SK-N-SH treated with all-trans-retinoic acid at 6 μM for 48 hours (cell line): ENCODE measurements around the gene MAGED1.

Source experiments
- ATAC-seq: fragments of 200-7000 bp; cut with Tn5 transposase; 3 replicates; pipeline ENCODE4 v1.9.1; 2020; ENCODE audit warnings: mild to moderate bottlenecking, moderate library complexity
- ARNTL ChIP-seq: fragments of 450-650 bp; formaldehyde crosslinking; IDR thresholded peaks from 2 replicates; pipeline ENCODE4 v1.5.0; 2020; ENCODE audit warnings: low read depth, mild to moderate bottlenecking, moderate library complexity, borderline replicate concordance
- BACH2 ChIP-seq: fragments of 250-450 bp; sonication (Bioruptor Pico); IDR thresholded peaks from 2 replicates; pipeline ENCODE4 v1.9.0; 2021; ENCODE audit warnings: mild to moderate bottlenecking, borderline replicate concordance
- CREB5 ChIP-seq: fragments of 250-450 bp; sonication (Bioruptor Pico); IDR thresholded peaks from 2 replicates; pipeline ENCODE4 v1.5.1; 2020; ENCODE audit warnings: low read depth, mild to moderate bottlenecking, moderate library complexity
- CSDC2 ChIP-seq: fragments of 250-450 bp; sonication (Bioruptor Pico); IDR thresholded peaks from 2 replicates; pipeline ENCODE4 v1.5.0; 2020; ENCODE audit warnings: mild to moderate bottlenecking, moderate library complexity
- CSRNP3 ChIP-seq: fragments of 250-450 bp; sonication (Bioruptor Pico); IDR thresholded peaks from 2 replicates; pipeline ENCODE4 v1.5.1; 2021; ENCODE audit warnings: mild to moderate bottlenecking, moderate library complexity
- ESRRG ChIP-seq: fragments of 250-450 bp; sonication (Bioruptor Pico); IDR thresholded peaks from 2 replicates; pipeline ENCODE4 v1.6.1; 2021; ENCODE audit warnings: mild to moderate bottlenecking
- GLIS3 ChIP-seq: fragments of 250-450 bp; sonication (Bioruptor Pico); IDR thresholded peaks from 2 replicates; pipeline ENCODE4 v1.5.0; 2020; ENCODE audit warnings: mild to moderate bottlenecking, moderate library complexity
- ISL1 ChIP-seq: fragments of 250-450 bp; sonication (Bioruptor Pico); IDR thresholded peaks from 2 replicates; pipeline ENCODE4 v2.1.2; 2022; ENCODE audit warnings: mild to moderate bottlenecking, moderate library complexity
- OSR1 ChIP-seq: fragments of 250-450 bp; sonication (Bioruptor Pico); IDR thresholded peaks from 2 replicates; pipeline ENCODE4 v1.8.0; 2022; ENCODE audit warnings: moderate library complexity, mild to moderate bottlenecking, inconsistent platforms
- PATZ1 ChIP-seq: fragments of 250-450 bp; sonication (Bioruptor Pico); IDR thresholded peaks from 2 replicates; pipeline ENCODE4 v1.8.0; 2020; ENCODE audit warnings: mild to moderate bottlenecking, moderate library complexity, borderline replicate concordance
- POU6F1 ChIP-seq: fragments of 250-450 bp; sonication (Bioruptor Pico); IDR thresholded peaks from 2 replicates; pipeline ENCODE4 v1.8.0; 2021; ENCODE audit warnings: low read depth, mild to moderate bottlenecking, moderate library complexity, borderline replicate concordance
- PPARA ChIP-seq: fragments of 250-450 bp; sonication (Bioruptor Pico); IDR thresholded peaks from 2 replicates; pipeline ENCODE4 v1.5.0; 2020; ENCODE audit warnings: mild to moderate bottlenecking, borderline replicate concordance
- RARB ChIP-seq: fragments of 250-450 bp; sonication (Bioruptor Pico); IDR thresholded peaks from 2 replicates; pipeline ENCODE4 v1.8.0; 2021; ENCODE audit warnings: mild to moderate bottlenecking, moderate library complexity
- SNAI2 ChIP-seq: fragments of 250-450 bp; sonication (Bioruptor Pico); IDR thresholded peaks from 2 replicates; pipeline ENCODE4 v1.5.0; 2020; ENCODE audit warnings: mild to moderate bottlenecking, moderate library complexity
- TCF4 ChIP-seq: fragments of 250-450 bp; sonication (Bioruptor Pico); IDR thresholded peaks from 2 replicates; pipeline ENCODE4 v1.8.0; 2021; ENCODE audit warnings: mild to moderate bottlenecking, moderate library complexity, borderline replicate concordance
- TOX ChIP-seq: fragments of 250-450 bp; sonication (Bioruptor Pico); IDR thresholded peaks from 2 replicates; pipeline ENCODE4 v1.8.0; 2021; ENCODE audit warnings: mild to moderate bottlenecking, moderate library complexity, borderline replicate concordance
- ZC3H10 ChIP-seq: fragments of 250-450 bp; sonication (Bioruptor Pico); IDR thresholded peaks from 2 replicates; pipeline ENCODE4 v1.5.1; 2021; ENCODE audit warnings: mild to moderate bottlenecking, moderate library complexity
- ZFP3 ChIP-seq: fragments of 250-450 bp; sonication (Bioruptor Pico); IDR thresholded peaks from 2 replicates; pipeline ENCODE4 v1.5.0; 2020; ENCODE audit warnings: mild to moderate bottlenecking, moderate library complexity
- ZFP30 ChIP-seq: fragments of 450-650 bp; formaldehyde crosslinking; IDR thresholded peaks from 2 replicates; pipeline ENCODE4 v1.5.0; 2022; ENCODE audit warnings: mild to moderate bottlenecking, moderate library complexity
- ZNF565 ChIP-seq: fragments of 450-650 bp; formaldehyde crosslinking; conservative IDR thresholded peaks from 2 replicates; pipeline ENCODE4 v1.5.0; 2020; ENCODE audit warnings: low read depth, mild to moderate bottlenecking, moderate library complexity
- ZNF70 ChIP-seq: fragments of 450-650 bp; formaldehyde crosslinking; IDR thresholded peaks from 2 replicates; pipeline ENCODE4 v1.5.0; 2020; ENCODE audit warnings: mild to moderate bottlenecking, moderate library complexity
- ZNF8 ChIP-seq: fragments of 450-650 bp; formaldehyde crosslinking; IDR thresholded peaks from 2 replicates; pipeline ENCODE4 v1.5.0; 2020; ENCODE audit warnings: mild to moderate bottlenecking, moderate library complexity
- TF ChIP-seq, protein P1 (sequence below): fragments of 250-450 bp; sonication (Bioruptor Pico); IDR thresholded peaks from 2 replicates; pipeline ENCODE4 v1.5.0; 2020; ENCODE audit warnings: mild to moderate bottlenecking, moderate library complexity

Gene MAGED1

DNA sequence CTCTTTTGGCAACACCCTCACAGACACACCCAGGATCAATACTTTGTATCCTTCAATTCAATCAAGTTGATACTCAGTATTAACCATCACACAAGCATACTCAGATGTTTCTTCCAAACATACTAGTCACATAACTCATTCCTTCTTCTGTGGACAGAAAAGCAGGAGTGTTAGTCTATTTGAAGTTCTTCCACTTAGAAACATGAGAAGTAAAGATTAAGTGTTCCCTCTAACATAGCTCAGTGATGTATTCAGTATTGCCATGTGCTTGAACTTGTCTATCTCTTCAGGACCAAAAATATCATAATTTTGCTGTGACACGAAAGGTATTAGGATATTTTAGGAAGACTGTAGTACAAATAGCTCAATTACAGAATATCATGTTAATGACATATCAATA, 25.8 kb upstream of the MAGED1 start (continued):
- no peak for TF ChIP-seq CSRNP3 (CRISPR knock-in tag)
- TF ChIP-seq SNAI2, result no peak
- TF ChIP-seq PPARA (CRISPR knock-in tag), result no peak
- no peak for TF ChIP-seq ZNF8 (CRISPR knock-in tag)
- TF ChIP-seq TCF4 (CRISPR knock-in tag), result no peak
- no peak for TF ChIP-seq CSDC2
- TF ChIP-seq ZFP30 (CRISPR knock-in tag), result no peak
- no peak for TF ChIP-seq GLIS3 (CRISPR knock-in tag)
- TF ChIP-seq TOX, result no peak

DNA sequence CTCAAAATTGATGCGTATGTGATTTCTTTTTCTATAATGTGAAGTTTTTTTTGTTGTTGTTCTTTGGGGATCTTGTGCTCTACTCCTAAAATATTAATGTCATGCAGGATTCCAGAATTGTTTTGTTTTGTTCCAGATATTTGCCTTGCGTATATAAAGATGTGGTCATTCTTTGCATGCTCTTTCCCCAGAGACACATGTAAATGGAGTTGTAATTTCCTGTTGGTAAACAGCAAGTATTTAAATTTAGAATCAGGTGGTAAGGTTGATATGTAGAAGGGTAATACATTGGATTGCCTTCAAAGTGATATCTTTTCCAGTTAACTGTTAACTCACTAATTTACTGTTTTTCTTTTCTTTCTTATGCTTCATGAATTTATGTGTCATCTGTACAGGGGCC, 23.1 kb upstream of the MAGED1 start:
- TF ChIP-seq, protein P1, sequence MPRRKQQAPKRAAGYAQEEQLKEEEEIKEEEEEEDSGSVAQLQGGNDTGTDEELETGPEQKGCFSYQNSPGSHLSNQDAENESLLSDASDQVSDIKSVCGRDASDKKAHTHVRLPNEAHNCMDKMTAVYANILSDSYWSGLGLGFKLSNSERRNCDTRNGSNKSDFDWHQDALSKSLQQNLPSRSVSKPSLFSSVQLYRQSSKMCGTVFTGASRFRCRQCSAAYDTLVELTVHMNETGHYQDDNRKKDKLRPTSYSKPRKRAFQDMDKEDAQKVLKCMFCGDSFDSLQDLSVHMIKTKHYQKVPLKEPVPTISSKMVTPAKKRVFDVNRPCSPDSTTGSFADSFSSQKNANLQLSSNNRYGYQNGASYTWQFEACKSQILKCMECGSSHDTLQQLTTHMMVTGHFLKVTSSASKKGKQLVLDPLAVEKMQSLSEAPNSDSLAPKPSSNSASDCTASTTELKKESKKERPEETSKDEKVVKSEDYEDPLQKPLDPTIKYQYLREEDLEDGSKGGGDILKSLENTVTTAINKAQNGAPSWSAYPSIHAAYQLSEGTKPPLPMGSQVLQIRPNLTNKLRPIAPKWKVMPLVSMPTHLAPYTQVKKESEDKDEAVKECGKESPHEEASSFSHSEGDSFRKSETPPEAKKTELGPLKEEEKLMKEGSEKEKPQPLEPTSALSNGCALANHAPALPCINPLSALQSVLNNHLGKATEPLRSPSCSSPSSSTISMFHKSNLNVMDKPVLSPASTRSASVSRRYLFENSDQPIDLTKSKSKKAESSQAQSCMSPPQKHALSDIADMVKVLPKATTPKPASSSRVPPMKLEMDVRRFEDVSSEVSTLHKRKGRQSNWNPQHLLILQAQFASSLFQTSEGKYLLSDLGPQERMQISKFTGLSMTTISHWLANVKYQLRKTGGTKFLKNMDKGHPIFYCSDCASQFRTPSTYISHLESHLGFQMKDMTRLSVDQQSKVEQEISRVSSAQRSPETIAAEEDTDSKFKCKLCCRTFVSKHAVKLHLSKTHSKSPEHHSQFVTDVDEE (CRISPR knock-in tag), result no peak
- TF ChIP-seq RARB (CRISPR knock-in tag) (no peak), ZNF8 (CRISPR knock-in tag) (no peak), CSDC2 (no peak), PATZ1 (CRISPR knock-in tag) (no peak), ARNTL (CRISPR knock-in tag) (no peak), BACH2 (CRISPR knock-in tag) (no peak), ZFP30 (CRISPR knock-in tag) (no peak), SNAI2 (no peak), ZFP3 (no peak), ZNF70 (CRISPR knock-in tag) (no peak), ESRRG (no peak), GLIS3 (CRISPR knock-in tag) (no peak), ZC3H10 (CRISPR knock-in tag) (no peak), OSR1 (no peak), PPARA (CRISPR knock-in tag) (no peak), CREB5 (CRISPR knock-in tag) (no peak), POU6F1 (CRISPR knock-in tag) (no peak)
- ATAC-seq, result no peak

GRCh38 chrX:51874123-51874522, 19.3 kb upstream of the MAGED1 start:
- no peak for ATAC-seq
- no peak for TF ChIP-seq ZFP30 (CRISPR knock-in tag)
- TF ChIP-seq PPARA (CRISPR knock-in tag), result no peak
- TF ChIP-seq ARNTL (CRISPR knock-in tag), result no peak
- no peak for TF ChIP-seq TOX
- TF ChIP-seq GLIS3 (CRISPR knock-in tag), result no peak
- TF ChIP-seq ZNF565 (CRISPR knock-in tag), result no peak
- TF ChIP-seq ZC3H10 (CRISPR knock-in tag), result no peak
- no peak for TF ChIP-seq ESRRG
- no peak for TF ChIP-seq CSRNP3 (CRISPR knock-in tag)
- TF ChIP-seq ISL1, result no peak
- no peak for TF ChIP-seq RARB (CRISPR knock-in tag)
- no peak for TF ChIP-seq POU6F1 (CRISPR knock-in tag)
- no peak for TF ChIP-seq SNAI2
- no peak for TF ChIP-seq BACH2 (CRISPR knock-in tag)
- no peak for TF ChIP-seq ZNF8 (CRISPR knock-in tag)
- TF ChIP-seq ZNF70 (CRISPR knock-in tag), result no peak
- no peak for TF ChIP-seq PATZ1 (CRISPR knock-in tag)
